ENCODE results near the gene TPX2. TPM values are rescaled to one million over a fixed set of nuclear protein-coding genes. Genes with fewer than 3 reads are reported as not detected.

TPX2 gene
- total RNA-seq, 6 experiments from 2014 or later = 0.56 to 8.3 (median 2.8) TPM

DNA sequence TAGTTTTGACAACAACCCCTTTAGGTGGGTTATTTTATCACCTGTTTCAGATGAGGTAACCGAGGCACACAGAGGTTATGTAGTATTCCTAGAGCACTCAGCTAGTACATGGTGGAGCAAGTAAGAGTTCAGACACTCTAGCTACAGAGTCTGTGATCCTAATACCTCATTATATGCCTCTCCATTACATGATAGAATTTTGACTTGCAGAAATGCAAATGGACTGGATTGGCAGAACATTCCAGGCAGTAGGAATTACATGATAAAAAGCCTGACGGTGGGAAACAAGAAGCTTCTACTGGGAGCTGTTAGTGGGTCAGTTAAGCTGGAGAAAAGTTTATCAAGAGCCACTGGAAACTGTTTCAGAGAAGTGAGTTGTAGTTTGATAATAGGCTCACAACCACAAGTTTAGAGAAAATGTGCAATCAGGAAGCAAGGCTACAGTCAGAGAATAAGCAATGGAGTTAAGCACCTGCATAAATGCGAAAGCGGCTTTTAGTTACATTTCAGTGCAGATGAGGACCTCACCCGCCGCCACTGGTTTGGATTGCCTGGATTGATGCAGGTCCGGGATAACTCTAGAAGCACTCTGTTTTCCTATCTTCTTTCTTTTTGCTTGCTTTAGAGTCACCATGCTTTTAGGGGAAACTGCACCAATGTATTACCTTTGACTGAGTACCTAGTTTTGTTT lies 45.4 kb downstream of the TPX2 start:
- H3K4me3 ChIP-seq = no peak overlapping the region
- no peak overlapping the region for H3K27ac ChIP-seq
- no peaks in the 10 kb centered on the region for H3K36me3 ChIP-seq
- DNase-seq = no peak
- H3K4me1 ChIP-seq = no peaks in the 10 kb centered on the region
- 97% methylated on average over 3 of the region's 7 CpGs for WGBS (ENCODE audit: insufficient coverage, low coverage, low lambda C conversion rate, missing lambda C conversion rate)
- no peaks in the 10 kb centered on the region for H3K27me3 ChIP-seq
- ATAC-seq = no peak
- H3K9me3 ChIP-seq = no peaks in the 10 kb centered on the region
- TF ChIP-seq, protein P1, sequence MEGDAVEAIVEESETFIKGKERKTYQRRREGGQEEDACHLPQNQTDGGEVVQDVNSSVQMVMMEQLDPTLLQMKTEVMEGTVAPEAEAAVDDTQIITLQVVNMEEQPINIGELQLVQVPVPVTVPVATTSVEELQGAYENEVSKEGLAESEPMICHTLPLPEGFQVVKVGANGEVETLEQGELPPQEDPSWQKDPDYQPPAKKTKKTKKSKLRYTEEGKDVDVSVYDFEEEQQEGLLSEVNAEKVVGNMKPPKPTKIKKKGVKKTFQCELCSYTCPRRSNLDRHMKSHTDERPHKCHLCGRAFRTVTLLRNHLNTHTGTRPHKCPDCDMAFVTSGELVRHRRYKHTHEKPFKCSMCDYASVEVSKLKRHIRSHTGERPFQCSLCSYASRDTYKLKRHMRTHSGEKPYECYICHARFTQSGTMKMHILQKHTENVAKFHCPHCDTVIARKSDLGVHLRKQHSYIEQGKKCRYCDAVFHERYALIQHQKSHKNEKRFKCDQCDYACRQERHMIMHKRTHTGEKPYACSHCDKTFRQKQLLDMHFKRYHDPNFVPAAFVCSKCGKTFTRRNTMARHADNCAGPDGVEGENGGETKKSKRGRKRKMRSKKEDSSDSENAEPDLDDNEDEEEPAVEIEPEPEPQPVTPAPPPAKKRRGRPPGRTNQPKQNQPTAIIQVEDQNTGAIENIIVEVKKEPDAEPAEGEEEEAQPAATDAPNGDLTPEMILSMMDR (IDR thresholded peaks at IDR 0.05) = no peak
- no peak for TF ChIP-seq POLR2A (IDR thresholded peaks at IDR 0.05)
- intact Hi-C loops (cut with DNase I) = no loop called here

- Histone ChIP-seq H3K36me3 (no peaks in the 10 kb centered on the region), H3K27ac (no peak overlapping the region), H3K4me3 (no peak overlapping the region), H3K27me3 (no peaks in the 10 kb centered on the region), H3K9me3 (no peaks in the 10 kb centered on the region), H3K4me1 (no peaks in the 10 kb centered on the region)
- intact Hi-C loops (cut with DNase I) = no loop called here
- ATAC-seq (no peak), DNase-seq (no peak)
- 83% methylated on average over 3 of the region's 3 CpGs for WGBS (ENCODE audit: insufficient coverage, low coverage, low lambda C conversion rate, missing lambda C conversion rate)
- TF ChIP-seq, protein P1 (IDR thresholded peaks at IDR 0.05) = no peak
- TF ChIP-seq POLR2A (IDR thresholded peaks at IDR 0.05) = no peak
These were observed 46.0 kb downstream of the TPX2 start for GRCh38 chr20:31785089-31785488.

DNA sequence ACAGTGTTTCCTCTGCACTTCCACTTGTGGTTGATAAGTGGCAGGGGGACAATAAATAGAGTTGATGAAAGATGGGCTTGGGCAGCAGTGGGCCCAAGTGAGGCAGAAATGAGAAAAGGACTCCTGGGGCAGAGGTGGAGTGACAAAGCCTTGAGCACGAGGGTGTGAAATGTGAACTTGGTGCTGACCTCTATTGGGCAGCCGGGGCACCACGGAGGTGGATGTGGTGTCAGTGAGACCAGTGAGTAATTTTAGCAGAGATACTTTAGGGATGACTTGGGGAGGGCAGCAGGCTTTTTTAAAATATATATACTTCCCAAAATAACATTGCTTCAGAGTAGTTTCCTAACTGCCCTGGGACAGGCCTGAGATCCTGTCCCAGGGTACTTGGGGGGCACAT lies 49.5 kb downstream of the TPX2 start:
- TF ChIP-seq POLR2A (IDR thresholded peaks at IDR 0.05) = no peak
- TF ChIP-seq, protein P1 (IDR thresholded peaks at IDR 0.05) = peak in 2 of 4 donors; percentile 15 to 16
- Histone ChIP-seq H3K4me1 (no peaks in the 10 kb centered on the region), H3K36me3 (no peaks in the 10 kb centered on the region), H3K27me3 (no peaks in the 10 kb centered on the region), H3K27ac (no peak overlapping the region), H3K4me3 (no peak overlapping the region), H3K9me3 (no peaks in the 10 kb centered on the region)
- intact Hi-C loops (cut with DNase I) = no loop called here
- 30% methylated on average over 3 of the region's 3 CpGs for WGBS (ENCODE audit: insufficient coverage, low coverage, low lambda C conversion rate, missing lambda C conversion rate)
- no peak for DNase-seq
- peak in 3 of 4 donors; percentile 40 to 72 (median 46) for ATAC-seq

- H3K36me3 ChIP-seq = no peaks in the 10 kb centered on the region
- H3K4me1 ChIP-seq = no peaks in the 10 kb centered on the region
- WGBS (ENCODE audit: insufficient coverage, low coverage, low lambda C conversion rate, missing lambda C conversion rate) = 93% methylated on average over 3 of the region's 3 CpGs
- no peaks in the 10 kb centered on the region for H3K27me3 ChIP-seq
- no peak for ATAC-seq
- intact Hi-C loops (cut with DNase I) = no loop called here
- no peak overlapping the region for H3K27ac ChIP-seq
- TF ChIP-seq, protein P1 (IDR thresholded peaks at IDR 0.05) = no peak
- no peak for TF ChIP-seq POLR2A (IDR thresholded peaks at IDR 0.05)
- H3K9me3 ChIP-seq = no peaks in the 10 kb centered on the region
- DNase-seq = no peak
- no peak overlapping the region for H3K4me3 ChIP-seq
These were observed 51.3 kb downstream of the TPX2 start for GRCh38 chr20:31790401-31790800.
